HepG2 (cell line): ENCODE data around the gene PPP1R1B. TPM values are rescaled to one million over a fixed set of nuclear protein-coding genes. Genes with fewer than 3 reads are reported as not detected.

Experiments used
- HINFP ChIP-seq: sonication (generic); formaldehyde crosslinking; IDR thresholded peaks from 2 replicates; pipeline ENCODE4 v1.4.0; 2020; ENCODE audit warnings: low read depth, mild to moderate bottlenecking, missing genetic modification reagents
- IRX3 ChIP-seq: sonication (generic); formaldehyde crosslinking; IDR thresholded peaks from 2 replicates; pipeline ENCODE4 v1.8.1; 2023; ENCODE audit warnings: mild to moderate bottlenecking, low read depth, missing genetic modification reagents, borderline replicate concordance
- KDM3A ChIP-seq: IDR thresholded peaks from 2 replicates; pipeline ENCODE4 v1.6.1; 2018; ENCODE audit warnings: low read depth, missing compliant biosample characterization
- KLF12 ChIP-seq: sonication (generic); formaldehyde crosslinking; IDR thresholded peaks from 2 replicates; pipeline ENCODE4 v1.4.0; 2020; ENCODE audit warnings: missing genetic modification reagents, borderline replicate concordance
- NFKB2 ChIP-seq: sonication (generic); formaldehyde crosslinking; IDR thresholded peaks from 2 replicates; pipeline ENCODE4 v1.4.0; 2020; ENCODE audit warnings: missing genetic modification reagents, borderline replicate concordance
- POLR2G ChIP-seq: fragments of 200-400 bp; formaldehyde crosslinking; IDR thresholded peaks from 2 replicates; pipeline ENCODE4 v1.6.1; 2018; ENCODE audit warnings: mild to moderate bottlenecking, low read depth, low read length, moderate library complexity
- RXRB ChIP-seq: IDR thresholded peaks from 2 replicates; pipeline ENCODE4 v1.6.1; 2016; ENCODE audit warnings: borderline replicate concordance, missing genetic modification reagents, missing compliant biosample characterization
- SMARCC2 ChIP-seq: fragments of 450-650 bp; IDR thresholded peaks from 2 replicates; pipeline ENCODE4 v1.6.1; 2017; ENCODE audit warnings: antibody characterized with exemption, mild to moderate bottlenecking
- TBX3 ChIP-seq: fragments of 450-650 bp; IDR thresholded peaks from 2 replicates; pipeline ENCODE4 v1.6.1; 2017; ENCODE audit warnings: antibody characterized with exemption, mild to moderate bottlenecking, inconsistent platforms, borderline replicate concordance
- ZBTB4 ChIP-seq: sonication (generic); formaldehyde crosslinking; IDR thresholded peaks from 2 replicates; pipeline ENCODE4 v1.4.0; 2020; ENCODE audit warnings: missing genetic modification reagents, mild to moderate bottlenecking, borderline replicate concordance
- ZBTB7A ChIP-seq: sonication (generic); formaldehyde crosslinking; IDR thresholded peaks from 2 replicates; pipeline ENCODE4 v1.8.0; 2022; ENCODE audit warnings: mild to moderate bottlenecking, missing genetic modification reagents
- ZNF18 ChIP-seq: sonication (generic); formaldehyde crosslinking; IDR thresholded peaks from 2 replicates; pipeline ENCODE4 v1.8.0; 2022; ENCODE audit warnings: mild to moderate bottlenecking, missing genetic modification reagents; ENCODE audit not compliant: insufficient replicate concordance
- ZNF569 ChIP-seq: sonication (generic); formaldehyde crosslinking; IDR thresholded peaks from 2 replicates; pipeline ENCODE4 v1.5.0; 2020; ENCODE audit warnings: mild to moderate bottlenecking, missing genetic modification reagents, moderate library complexity, borderline replicate concordance
- polyA plus RNA-seq, 8 experiments: library from polyadenylated mRNA; depleted of rRNA in 3 of 8; stranded (reverse) in 7 of 8; unstranded in 1 of 8; fragments of >200 nt; fragmentation: Illumina TruSeq in 4 of 8; extraction: Trizol in 4 of 8; gene quantifications; 2 replicates each; pipeline versions ENCODE4 v1.2.1 to v1.2.3, GENCODE V29; 2011 to 2016; ENCODE audit warnings: low read depth in 4 of 8, missing spikeins in 1 of 8, mixed read lengths in 1 of 8; ENCODE audit not compliant: insufficient read depth in 1 of 8
- total RNA-seq, 5 experiments: library from RNA; depleted of rRNA; stranded (reverse); fragments of >200 nt; fragmentation: Illumina TruSeq; extraction: Trizol; gene quantifications; 2 replicates each; pipeline ENCODE4 v1.2.3, GENCODE V29; 2016; ENCODE audit warnings: low read depth in 1 of 5
- TF ChIP-seq, protein P1 (sequence below): IDR thresholded peaks from 2 replicates; pipeline ENCODE4 v1.6.1; 2016; ENCODE audit warnings: mild to moderate bottlenecking
- TF ChIP-seq, protein P2 (sequence below): sonication (generic); formaldehyde crosslinking; IDR thresholded peaks from 2 replicates; pipeline ENCODE4 v1.5.1; 2020; ENCODE audit warnings: mild to moderate bottlenecking, missing genetic modification reagents, moderate library complexity

PPP1R1B gene
- total and polyA plus RNA-seq, 2 of the 13 experiments (the other 11 are each of a cell fraction or from before 2014, with no cell fraction given): 0.08 TPM; not detected in 1

GRCh38 chr17:39671651-39672521 is 45.1 kb downstream of the PPP1R1B start (continued):
- TF ChIP-seq HINFP (CRISPR knock-in tag) (peak; percentile 67; the same call in 1 of the 2 replicates), TBX3 (no peak), ZNF569 (no peak), KLF12 (CRISPR knock-in tag) (no peak), NFKB2 (CRISPR knock-in tag) (peak; percentile 95; the same call in 1 of the 2 replicates), ZBTB7A (peak; percentile 97; the same call in 1 of the 2 replicates), SMARCC2 (no peak), IRX3 (CRISPR knock-in tag) (no peak), KDM3A (CRISPR knock-in tag) (peak; percentile 69), ZBTB4 (CRISPR knock-in tag) (peak; percentile 35; the same call in 1 of the 2 replicates), RXRB (CRISPR knock-in tag) (no peak), POLR2G (no peak; the same call in 1 of the 2 replicates), ZNF18 (CRISPR knock-in tag) (no peak)
- TF ChIP-seq, protein P1, sequence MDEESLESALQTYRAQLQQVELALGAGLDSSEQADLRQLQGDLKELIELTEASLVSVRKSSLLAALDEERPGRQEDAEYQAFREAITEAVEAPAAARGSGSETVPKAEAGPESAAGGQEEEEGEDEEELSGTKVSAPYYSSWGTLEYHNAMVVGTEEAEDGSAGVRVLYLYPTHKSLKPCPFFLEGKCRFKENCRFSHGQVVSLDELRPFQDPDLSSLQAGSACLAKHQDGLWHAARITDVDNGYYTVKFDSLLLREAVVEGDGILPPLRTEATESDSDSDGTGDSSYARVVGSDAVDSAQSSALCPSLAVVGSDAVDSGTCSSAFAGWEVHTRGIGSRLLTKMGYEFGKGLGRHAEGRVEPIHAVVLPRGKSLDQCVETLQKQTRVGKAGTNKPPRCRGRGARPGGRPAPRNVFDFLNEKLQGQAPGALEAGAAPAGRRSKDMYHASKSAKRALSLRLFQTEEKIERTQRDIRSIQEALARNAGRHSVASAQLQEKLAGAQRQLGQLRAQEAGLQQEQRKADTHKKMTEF (CRISPR knock-in tag): peak; percentile 62; the same call in 1 of the 2 replicates
- TF ChIP-seq, protein P2, sequence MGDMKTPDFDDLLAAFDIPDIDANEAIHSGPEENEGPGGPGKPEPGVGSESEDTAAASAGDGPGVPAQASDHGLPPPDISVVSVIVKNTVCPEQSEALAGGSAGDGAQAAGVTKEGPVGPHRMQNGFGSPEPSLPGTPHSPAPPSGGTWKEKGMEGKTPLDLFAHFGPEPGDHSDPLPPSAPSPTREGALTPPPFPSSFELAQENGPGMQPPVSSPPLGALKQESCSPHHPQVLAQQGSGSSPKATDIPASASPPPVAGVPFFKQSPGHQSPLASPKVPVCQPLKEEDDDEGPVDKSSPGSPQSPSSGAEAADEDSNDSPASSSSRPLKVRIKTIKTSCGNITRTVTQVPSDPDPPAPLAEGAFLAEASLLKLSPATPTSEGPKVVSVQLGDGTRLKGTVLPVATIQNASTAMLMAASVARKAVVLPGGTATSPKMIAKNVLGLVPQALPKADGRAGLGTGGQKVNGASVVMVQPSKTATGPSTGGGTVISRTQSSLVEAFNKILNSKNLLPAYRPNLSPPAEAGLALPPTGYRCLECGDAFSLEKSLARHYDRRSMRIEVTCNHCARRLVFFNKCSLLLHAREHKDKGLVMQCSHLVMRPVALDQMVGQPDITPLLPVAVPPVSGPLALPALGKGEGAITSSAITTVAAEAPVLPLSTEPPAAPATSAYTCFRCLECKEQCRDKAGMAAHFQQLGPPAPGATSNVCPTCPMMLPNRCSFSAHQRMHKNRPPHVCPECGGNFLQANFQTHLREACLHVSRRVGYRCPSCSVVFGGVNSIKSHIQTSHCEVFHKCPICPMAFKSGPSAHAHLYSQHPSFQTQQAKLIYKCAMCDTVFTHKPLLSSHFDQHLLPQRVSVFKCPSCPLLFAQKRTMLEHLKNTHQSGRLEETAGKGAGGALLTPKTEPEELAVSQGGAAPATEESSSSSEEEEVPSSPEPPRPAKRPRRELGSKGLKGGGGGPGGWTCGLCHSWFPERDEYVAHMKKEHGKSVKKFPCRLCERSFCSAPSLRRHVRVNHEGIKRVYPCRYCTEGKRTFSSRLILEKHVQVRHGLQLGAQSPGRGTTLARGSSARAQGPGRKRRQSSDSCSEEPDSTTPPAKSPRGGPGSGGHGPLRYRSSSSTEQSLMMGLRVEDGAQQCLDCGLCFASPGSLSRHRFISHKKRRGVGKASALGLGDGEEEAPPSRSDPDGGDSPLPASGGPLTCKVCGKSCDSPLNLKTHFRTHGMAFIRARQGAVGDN (CRISPR knock-in tag): peak; percentile 96
